HG03469 (cell line): ENCODE measurements around the gene MTURN.
"Not testable (repeated sequence)": the region's sequence is repeated elsewhere in the genome, so short reads cannot be mapped to it uniquely, and the experiment has no call there.

Experiments used
- ATAC-seq: cut with Tn5 transposase; IDR thresholded peaks from one replicate; pipeline ENCODE4 v1.9.1; 2021; ENCODE audit warnings: mild to moderate bottlenecking, moderate library complexity, moderate number of reproducible peaks; ENCODE audit not compliant: unreplicated experiment

Gene MTURN

DNA sequence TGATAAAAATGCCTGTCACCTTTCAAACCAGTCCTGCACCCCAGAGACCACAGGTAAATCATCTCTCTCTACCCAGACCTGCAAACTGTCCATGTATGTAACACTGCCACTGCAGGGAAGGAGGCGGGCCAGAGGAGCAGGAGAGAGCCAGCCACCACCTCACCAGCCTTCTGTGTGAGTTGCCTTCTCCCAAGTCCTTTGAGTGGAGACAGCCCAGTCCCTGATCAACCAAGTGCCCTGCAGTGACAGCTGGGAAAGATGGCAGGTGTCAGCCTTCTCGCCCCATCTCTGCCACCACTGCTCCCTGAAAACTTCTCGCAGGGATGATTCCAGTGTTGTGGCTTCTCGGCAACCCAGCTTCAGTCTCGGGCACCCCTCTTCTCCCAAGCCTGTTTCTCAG, 42.4 kb downstream of the MTURN start:
- no peak for ATAC-seq

DNA sequence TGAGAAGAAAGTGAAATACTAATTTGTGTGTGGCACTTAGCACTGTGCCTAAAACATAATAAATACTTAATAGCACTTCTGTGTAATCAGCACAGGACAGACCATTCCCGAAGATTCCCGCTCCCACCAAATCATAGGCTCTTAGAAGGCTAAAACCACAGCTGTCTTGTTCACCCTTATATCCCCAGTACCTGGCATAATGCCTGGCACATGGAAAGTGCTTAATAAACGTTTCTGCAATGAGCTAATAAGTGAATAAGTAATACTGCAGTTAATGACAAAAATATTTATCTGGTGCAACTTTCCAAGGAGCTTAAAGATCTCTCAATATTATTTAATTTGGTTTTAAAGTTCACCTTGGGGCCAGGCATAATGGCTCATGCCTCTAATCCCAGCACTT, 43.2 kb downstream of the MTURN start:
- no peak for ATAC-seq

DNA sequence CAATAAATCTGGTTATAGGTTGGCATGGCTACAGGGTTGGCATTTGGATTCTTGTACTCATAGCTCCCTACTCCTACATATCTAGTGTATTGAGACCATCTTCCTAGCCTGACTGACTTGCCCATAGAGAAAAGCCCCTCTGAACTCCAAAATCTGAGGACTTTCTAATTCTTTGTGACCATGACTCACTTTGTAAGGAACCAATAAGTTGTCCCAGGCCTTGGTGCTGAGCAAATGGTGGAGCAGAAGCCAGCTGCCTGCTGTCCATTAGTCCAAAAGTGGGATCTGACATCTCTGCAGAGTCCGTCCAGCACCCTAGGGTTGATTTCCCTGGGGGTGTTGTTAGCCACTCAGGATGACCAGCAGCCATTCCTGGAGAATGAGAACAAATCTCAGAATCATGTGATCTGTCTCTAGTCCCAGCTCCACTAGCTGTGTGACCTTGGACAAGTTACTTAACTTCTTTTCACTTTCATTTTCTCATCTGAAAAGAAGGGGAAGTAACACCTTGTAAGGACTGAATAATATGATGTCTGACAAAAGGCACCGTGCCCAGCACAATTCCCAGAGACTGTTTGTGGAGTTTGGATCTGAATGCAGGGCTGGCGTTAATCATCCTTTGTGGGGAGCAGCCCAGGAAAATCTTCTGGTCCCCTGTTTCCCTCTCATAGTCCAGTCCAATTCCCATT, 44.1 kb downstream of the MTURN start:
- peak; percentile 84 for ATAC-seq

DNA sequence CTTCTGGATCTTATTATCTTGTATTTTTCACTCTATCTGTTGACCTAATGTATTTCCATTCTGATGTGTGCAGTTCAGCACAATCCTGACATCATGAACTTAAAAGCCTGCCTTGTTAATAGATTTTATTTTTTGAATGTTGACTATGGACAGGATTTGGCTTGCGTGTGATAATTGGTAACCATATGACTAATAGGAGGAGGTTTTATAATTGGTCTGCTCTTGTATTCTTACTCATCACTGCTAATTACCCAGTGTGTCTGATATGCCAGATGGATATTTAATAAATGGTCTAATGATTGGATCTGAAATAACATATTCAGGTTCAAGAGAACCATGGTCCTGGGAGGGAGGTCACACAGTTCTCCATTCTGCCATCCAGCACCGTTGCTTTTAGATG, 45.9 kb downstream of the MTURN start:
- ATAC-seq: no peak

DNA sequence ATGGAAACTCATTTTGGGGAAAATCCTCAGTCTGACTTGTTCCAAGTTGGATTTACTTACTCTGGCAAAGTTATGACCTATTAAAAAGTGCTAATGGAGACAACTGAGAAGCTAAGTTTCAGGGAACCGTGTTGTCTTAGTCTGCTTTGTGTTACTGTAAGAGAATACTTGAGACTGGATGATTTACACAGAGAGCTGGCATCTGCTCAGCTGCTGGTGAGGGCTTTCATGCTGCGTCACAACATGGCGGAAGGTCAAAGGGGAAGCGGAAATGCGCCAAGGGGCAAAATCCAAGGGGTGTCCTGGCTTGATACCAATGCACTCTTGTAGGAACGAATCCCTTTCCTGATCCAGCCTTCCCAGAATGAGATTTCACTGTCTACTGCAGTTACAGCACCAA, 46.4 kb downstream of the MTURN start:
- ATAC-seq: no peak

DNA sequence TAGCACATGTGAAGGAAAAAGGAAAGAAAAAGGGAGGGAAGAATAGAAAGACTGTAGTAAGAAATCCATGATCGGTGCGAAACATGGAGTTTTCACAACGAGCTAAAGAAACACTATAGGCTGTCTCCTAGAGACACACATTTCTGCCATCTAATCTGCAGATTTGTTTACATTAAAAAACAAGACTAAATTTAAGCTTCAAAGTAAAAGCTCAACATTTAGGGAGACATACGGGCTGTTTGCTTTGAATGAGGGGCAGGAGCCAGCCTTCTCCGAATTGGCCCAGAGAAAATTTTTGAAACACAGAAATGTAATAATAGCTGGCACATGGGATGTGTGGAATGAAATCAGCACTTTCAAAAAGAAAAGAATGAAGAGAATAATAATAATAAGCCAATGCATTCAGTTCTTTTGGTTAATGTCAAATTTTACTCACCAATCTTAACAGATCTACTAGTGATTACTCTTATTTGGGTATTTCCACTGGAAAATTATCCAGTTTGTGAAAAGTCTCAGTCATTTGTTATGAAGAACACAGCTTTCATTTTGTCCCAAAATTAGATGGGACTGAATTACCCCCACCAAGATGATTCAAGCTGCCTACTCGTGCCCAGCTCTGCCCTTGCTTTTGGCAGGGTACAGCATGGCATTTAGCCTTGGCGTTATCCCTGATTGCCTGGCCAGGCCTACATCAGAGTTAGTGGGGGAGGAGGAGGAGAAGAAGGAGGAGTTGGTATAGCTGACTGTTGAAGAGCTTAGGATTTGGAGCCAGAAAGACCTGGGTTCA, 47.1 kb downstream of the MTURN start:
- no peak for ATAC-seq

DNA sequence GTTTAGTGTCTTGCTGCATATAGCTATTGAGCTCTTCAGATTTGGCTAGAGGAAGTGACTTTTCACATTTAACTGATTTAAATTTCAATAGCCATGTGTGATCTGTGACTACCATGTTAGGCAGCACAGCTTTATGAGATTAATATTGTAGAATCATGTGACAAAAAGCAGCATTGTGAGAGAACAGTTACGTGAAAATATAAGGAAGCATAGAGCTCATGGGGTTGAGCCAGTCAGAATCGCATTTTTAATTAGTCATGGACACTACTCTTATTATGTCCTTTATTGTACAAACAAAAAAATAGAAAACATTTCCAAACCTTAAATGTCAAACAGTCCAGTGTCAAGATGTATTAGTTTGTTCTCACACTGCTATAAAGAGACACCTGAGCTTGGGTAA, 48.0 kb downstream of the MTURN start:
- no peak for ATAC-seq

DNA sequence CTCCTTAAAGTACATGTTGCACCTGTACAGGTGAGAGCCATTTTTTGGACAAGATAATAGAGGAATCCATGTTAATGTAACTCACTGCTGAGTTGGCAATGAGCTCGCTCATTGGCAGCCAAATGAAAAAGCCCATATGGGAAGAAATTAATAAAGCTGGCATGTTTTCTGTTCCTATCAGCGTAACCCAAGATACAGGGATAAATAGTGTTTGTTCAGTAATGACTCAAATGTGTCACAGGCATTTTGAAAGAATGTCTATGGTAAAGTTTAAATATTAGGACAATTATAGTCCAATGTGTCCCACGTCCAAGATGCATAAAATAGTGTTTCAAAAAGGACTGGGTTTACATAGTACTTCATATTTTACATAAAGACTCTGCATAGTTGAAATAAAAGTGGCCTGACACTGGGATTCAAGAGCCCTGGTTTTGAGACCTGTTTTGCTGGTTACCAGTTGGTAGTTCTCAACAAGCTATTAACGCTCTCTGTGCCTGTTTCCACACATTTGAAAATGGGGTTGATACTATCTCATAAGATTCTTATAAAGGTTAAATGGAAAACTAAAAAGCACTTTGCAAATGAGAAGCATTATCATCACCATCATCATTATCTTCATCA, 49.1 kb downstream of the MTURN start:
- no peak for ATAC-seq

DNA sequence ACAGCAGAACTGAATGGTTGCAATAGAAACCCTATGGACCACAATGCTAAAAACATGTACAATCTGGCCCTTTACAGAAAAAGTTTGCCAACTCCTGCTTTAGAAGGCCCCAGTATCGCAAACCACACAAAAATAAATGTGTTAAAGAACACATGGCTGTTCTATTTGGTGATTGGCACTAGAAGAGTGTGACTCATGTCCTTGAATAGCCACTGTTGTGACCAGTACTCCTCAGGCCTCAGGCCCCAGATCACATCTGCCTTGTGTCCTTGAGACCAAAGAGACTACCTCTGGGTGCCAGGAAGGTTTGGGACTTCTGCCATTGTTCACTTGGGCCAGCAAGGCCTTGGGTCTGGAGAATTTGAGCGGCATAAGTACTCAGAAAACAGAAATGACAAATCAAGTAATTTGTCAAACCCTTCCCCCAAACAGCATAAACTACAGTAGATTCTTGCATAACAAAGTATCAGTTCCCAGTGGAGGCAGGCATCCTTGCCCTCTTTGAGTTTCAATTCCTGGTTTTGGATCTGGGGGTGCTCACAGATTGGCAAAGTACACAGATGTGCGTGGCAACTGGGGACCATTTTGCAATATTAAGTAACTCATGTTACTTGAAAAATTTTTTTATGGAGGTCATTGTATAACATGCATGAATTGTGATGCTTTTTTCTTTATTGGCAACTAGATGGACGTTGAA, 50.2 kb downstream of the MTURN start:
- ATAC-seq: no peak

DNA sequence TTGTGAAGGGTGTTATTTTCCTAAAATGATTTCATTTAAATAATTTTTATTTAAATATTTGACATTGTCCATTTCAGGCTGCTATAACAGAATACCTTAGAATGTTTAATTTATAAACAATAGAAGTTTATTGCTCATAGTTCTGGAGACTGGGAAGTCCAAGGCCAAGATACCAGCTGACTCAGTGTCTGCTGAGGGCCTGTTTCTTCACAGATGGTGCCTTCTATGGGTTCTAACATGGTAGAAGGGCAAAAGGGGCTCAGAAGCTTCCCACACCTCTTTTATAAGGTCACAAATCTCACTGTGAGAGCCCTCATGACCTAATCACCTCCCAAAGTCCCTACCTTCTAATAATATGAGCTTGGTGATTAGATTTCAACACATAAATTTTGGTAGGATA, 50.7 kb downstream of the MTURN start:
- ATAC-seq: no peak

DNA sequence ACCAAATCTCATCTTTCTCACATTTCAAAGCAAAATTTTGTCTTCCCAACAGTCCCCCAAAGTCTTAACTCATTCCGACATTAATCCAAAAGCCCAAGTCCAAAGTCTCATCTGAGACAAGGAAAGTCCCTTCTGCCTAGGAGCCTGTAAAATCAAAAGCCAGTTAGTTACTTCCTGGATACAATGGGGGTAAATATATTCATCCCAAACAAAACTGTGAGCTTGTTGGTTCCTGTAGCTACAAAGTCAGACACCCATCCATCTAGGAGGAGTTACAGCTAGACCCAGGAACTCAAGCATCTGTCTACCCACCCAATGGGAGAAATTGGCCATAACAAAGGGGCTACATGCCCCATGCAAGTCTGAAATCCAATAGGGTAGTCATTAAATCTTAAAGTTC, 51.9 kb downstream of the MTURN start:
- no peak for ATAC-seq

DNA sequence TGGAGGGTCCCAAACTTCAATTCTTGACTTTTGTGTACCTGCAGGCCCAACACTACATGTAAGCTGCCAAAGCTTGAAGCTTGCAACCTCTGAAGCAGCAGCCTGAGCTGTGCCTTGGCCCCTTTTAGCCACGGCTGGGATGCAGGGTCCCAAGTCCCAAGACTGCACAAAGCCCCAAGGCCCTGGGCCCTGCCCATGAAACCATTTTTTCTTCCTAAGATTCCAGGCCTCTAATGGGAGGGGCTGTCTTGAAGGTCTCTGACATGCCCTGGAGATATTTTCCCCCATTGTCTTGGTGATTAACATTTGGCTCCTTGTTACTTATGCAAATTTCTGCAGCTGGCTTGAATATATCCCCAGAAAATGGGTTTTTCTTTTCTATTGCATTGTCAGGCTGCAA, 52.7 kb downstream of the MTURN start:
- no peak for ATAC-seq

DNA sequence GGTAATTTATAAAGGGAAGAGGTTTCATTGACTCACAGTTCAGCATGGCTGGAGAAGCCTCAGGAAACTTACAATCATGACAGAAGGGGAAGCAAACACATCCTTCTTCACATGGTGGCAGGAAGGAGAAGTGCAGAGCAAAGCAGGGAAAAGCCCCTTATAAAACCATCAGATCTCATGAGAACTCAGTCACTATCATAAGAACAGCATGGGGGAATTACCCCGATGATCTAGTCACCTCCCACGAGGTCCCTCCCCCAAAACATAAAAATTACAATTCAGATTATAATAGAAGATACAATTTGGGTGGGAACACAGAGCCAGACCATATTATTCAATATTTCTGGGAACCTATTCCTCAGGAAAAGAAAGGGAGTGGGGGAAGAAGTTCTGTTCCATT, 53.6 kb downstream of the MTURN start:
- not testable (repeated sequence) for ATAC-seq

DNA sequence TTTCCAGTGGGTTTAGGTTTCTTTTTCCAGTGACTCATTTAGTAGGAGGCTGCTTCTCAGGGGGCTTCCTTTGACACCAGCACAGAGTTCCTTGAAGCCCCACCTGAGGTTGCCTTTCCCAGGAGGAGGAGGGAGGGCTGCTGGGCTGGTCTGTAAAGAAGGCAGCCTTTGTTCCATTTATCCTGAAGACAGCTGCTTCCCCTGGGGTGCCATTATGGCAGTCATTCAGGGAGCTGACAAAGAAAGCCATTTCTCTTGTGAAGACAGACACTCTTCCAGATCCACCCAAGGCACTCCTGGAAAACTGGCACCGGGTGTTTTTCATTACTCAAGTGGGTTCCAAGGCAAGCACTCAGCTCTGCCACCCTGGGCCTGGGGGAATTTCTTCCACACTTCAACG, 54.0 kb downstream of the MTURN start:
- no peak for ATAC-seq

DNA sequence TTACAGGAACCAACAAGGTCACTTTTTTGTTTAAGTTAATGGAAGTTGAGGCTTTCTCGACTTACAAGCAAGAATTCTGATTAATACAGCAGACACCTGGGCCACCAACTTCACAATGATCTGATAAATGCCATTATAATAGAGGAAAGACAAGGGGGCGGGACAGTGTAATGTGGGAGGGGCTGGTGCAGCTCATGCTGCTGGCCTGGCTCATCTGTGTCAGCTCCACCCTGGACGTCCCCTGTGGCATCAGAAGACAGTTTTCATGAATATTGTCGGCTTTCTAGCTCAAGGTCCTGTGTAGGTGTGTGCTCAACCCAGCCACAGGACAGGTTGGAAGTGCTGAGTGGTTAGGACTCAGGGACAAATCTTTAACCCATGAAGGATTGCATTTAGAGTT, 57.0 kb downstream of the MTURN start:
- no peak for ATAC-seq

DNA sequence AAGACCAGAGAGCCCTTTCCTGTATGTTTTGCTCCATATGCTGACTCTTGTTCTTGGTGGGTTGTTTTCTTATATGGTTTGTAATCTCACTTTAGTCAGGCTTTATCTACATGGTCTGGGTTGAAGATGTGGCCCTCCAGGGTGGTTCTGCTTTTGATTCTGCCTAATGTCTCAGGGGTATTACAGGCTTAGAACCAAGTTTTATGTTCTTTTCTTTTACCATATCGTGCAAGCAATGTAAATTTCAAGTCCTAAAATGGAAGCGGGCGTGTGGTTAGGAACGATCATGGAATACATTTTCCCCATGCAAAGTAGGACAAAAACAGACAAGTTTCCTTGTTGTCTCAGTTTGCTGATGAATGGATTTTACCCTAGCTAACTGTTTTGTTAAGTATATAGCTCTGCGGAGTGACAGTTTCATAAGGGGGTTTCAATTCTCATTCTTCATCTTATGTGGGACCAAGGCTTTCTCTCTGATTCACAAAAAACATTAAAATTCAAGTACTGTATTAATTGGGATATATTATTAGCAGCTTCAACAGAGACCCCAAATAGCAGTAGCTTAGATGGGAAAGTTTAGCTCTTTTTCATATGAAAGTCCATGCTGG, 58.7 kb downstream of the MTURN start:
- ATAC-seq: no peak

DNA sequence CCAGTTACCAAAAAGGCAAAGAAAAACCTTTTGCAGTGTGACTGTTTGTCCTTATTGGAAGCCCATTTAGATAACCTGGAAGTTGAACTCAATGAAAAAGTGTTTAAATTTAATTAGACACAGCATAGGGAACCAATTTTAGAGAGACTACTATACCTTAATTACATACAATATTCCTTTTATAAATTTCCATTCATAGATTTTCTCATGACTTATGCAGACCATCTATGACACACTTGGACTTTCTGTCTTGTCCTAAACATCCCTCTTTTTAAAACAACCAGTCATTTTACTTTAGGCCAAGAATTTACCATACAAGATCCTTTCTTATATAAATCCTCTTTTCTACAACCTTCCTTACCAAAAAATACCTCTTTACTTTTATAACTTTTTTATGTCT, 61.6 kb downstream of the MTURN start:
- ATAC-seq: no peak

DNA sequence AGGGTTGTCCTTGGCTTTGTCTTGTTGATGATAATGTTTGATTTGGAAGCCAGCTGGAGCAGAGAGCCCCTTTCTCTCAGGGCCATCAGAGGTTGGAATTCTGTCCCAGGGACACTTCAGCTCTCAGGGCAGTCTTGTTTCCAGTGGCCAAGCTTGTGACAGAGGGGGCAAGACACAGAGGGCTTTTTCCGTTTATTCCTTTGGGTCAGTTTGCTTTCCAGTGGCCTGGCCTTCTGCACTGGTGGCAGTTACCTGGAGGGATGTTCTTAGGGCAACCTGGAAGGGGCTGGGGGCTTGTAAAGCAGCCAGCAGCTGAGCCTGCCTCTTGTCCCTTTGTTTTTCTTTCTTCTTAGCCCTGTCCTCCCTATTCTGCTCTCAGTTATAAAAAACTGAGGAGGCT, 62.7 kb downstream of the MTURN start:
- no peak for ATAC-seq

DNA sequence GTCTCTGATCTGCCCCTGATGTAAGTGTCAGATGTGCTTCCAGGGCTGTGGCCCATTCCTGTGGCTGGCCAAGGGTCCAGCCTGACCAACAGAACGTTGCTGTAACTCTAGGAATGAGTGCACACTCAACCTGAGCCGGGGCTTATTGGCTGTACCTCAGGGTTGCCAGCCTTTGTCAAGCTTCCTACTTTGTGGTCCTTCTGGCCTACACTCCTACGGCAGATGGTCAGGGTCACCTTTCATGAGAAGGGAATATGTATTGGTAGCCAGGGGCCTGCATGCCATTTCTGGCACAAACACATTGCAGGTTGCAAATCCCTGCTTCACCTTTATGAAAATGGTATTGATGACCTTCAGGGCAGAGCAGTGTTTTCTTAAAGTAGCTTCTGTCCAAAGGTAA, 64.5 kb downstream of the MTURN start:
- no peak for ATAC-seq

DNA sequence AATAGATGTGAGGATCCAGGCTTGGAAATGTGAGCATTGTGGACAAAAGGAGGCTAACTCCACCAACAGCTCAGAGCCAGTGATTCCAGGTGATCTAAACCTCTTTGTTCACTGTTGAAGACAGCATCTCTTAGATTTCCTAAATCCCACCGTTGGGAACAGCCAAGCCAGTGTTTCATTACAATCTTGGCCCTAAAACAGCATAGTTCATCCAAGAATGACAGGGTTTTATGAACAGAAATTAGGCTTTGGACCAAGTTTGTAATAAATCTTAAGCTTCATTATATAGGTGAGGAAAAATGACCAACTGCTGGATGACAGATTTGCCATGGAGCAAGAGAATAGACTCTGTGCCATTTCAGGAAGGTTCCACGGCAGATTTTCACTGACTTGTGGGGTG, 65.8 kb downstream of the MTURN start:
- ATAC-seq: no peak

DNA sequence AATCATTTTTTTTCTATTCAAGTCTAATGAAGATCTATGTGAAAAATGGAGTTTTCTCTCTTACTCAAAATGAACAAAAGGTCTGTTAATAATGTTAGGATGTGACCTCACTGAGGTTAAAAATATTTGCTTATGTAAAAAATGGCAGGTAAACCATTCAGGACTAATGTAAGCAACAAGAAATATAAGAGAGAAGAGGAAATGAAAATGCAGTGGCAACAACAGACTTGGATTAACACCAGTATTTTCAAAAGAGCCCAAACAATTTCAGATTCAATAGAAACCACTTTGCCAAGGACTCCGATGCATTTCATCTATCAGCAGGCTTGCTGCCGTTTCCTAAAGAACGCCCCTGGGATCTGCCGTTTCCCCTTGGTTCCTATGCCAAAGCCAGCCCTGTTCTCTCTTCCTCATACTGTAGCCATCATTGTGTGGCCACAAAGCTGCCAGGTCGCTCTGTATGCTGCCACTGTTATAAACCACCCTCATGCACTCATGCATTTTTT, 66.4 kb downstream of the MTURN start:
- peak; percentile 79 for ATAC-seq
